ENCODE data around the gene MYO3A. TPM values are rescaled to one million over a fixed set of nuclear protein-coding genes. Genes with fewer than 3 reads are reported as not detected.

The MYO3A gene
- total RNA-seq, 1 experiment from 2014 or later, result not detected

DNA sequence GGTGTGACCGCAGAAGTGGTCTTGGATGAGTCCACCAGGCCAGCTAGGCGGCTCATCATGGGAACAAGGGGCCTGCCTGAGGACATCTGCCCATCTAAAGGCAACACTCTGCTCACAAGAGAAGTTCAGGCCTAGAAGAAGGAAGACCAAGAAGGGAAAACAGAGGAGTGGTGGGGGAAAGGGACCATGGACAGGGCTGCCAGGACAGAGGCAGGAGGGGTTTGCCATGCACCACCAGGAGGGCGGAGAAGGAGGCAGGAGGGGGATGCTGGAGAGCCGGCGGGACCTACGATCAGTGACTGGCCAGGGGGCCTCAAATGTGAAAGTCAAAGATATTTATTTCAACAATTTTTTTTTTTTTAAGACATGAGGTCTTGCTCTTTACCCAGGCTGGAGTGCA lies 315.7 kb downstream of the MYO3A start:
- H3K9me3 ChIP-seq (ENCODE audit: control insufficient read depth in 1 of 2, insufficient read depth in 1 of 2, low read depth in 1 of 2, low read length in 2 of 2), result no peaks in the 10 kb centered on the region
- no peak overlapping the region for H3K27ac ChIP-seq (ENCODE audit: low read depth, low read length)
- ChIA-PET CTCF (no interaction called here), RAD21 (ENCODE audit: low non-redundant PET in 1 of 2, low total read pairs in 2 of 2, uncharacterized antibody in 2 of 2, unreplicated experiment in 2 of 2) (no interaction called here), POLR2A (no interaction called here)
- no peaks in the 10 kb centered on the region for H3K9me2 ChIP-seq (ENCODE audit: insufficient read depth)
- no peak for DNase-seq (ENCODE audit: low read depth, low spot score)
- no peak overlapping the region for H3K4me2 ChIP-seq (ENCODE audit: low read length)
- intact Hi-C loops (cut with micrococcal nuclease), result no loop called here
- no peak overlapping the region for H3K9ac ChIP-seq (ENCODE audit: low read length)
- peaks cover under 1% of the 10 kb centered on the region; the same call in 1 of the 2 replicates for H3K27me3 ChIP-seq (ENCODE audit: insufficient read depth, low read length)
- no peaks in the 10 kb centered on the region for H3K4me1 ChIP-seq (ENCODE audit: control insufficient read depth in 1 of 2, insufficient read depth in 2 of 2, low read length in 2 of 2)
- no TSS peak for BruUV-seq (replicated peaks)
- H3K36me3 ChIP-seq (ENCODE audit: control insufficient read depth in 1 of 2, insufficient read depth in 2 of 2, low read length in 2 of 2), result no peaks in the 10 kb centered on the region
- no peaks in the 10 kb centered on the region for H4K20me1 ChIP-seq (ENCODE audit: insufficient read depth)
- no peak overlapping the region for H2AFZ ChIP-seq (ENCODE audit: low read depth, low read length, poor library complexity, severe bottlenecking)
- ATAC-seq, result no peak
- TF ChIP-seq FOSL1 (IDR thresholded peaks at IDR 0.05; ENCODE audit: low read depth), result no peak
- TF ChIP-seq YY1 (IDR thresholded peaks at IDR 0.05; ENCODE audit: extremely low read depth, insufficient replicate concordance, low read depth, low read length), result no peak
- no peak for TF ChIP-seq SIN3A (IDR thresholded peaks at IDR 0.05; ENCODE audit: low read depth)
- no peak for TF ChIP-seq REST (IDR thresholded peaks at IDR 0.05; ENCODE audit: low read depth)
- H3K79me2 ChIP-seq (ENCODE audit: insufficient read depth, low read length), result no peaks in the 10 kb centered on the region
- no peak overlapping the region for H3K4me3 ChIP-seq (replicated peaks in 1 of 2; ENCODE audit: low read depth in 1 of 2, low read length in 2 of 2)

DNA sequence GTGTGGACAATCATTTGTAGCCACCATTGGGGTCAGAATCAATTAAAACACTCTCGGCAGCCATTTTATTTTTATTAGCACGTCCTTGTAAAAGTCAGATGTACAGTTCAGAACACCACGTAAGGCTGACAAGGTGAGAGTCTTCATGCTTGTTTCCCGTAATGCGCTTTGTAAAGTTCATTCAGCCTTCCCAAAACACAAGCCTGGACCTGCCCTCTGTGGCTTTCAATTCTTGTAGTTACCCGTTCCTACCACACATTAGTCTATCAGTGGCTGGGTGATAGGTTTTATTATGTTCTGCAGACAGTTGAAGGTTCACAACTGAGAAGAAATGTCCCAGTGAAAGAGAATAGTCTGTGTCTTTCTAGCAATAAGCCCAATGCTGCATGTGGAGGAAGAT lies 317.9 kb downstream of the MYO3A start:
- TF ChIP-seq REST (IDR thresholded peaks at IDR 0.05; ENCODE audit: low read depth) (no peak), ZBTB33 (IDR thresholded peaks at IDR 0.05; ENCODE audit: extremely low read depth, insufficient replicate concordance, low read length) (no peak), EGR1 (IDR thresholded peaks at IDR 0.05; ENCODE audit: low read depth) (no peak), SRF (IDR thresholded peaks at IDR 0.05; ENCODE audit: low read depth) (no peak), FOSL1 (IDR thresholded peaks at IDR 0.05; ENCODE audit: low read depth) (no peak), CBX3 (IDR thresholded peaks at IDR 0.05; ENCODE audit: low read depth) (no peak), YY1 (IDR thresholded peaks at IDR 0.05; ENCODE audit: extremely low read depth, insufficient replicate concordance, low read depth, low read length) (no peak), ZNF274 (IDR thresholded peaks at IDR 0.05; ENCODE audit: low read depth, low read length) (no peak), ELF1 (IDR thresholded peaks at IDR 0.05; ENCODE audit: borderline replicate concordance, low read depth) (no peak)
- no peak for ATAC-seq
- no peaks in the 10 kb centered on the region for H3K4me1 ChIP-seq (ENCODE audit: control insufficient read depth in 1 of 2, insufficient read depth in 2 of 2, low read length in 2 of 2)
- no peaks in the 10 kb centered on the region for H4K20me1 ChIP-seq (ENCODE audit: insufficient read depth)
- BruUV-seq (replicated peaks), result no TSS peak
- H3K4me3 ChIP-seq (replicated peaks in 1 of 2; ENCODE audit: low read depth in 1 of 2, low read length in 2 of 2), result no peak overlapping the region
- H3K9me3 ChIP-seq (ENCODE audit: control insufficient read depth in 1 of 2, insufficient read depth in 1 of 2, low read depth in 1 of 2, low read length in 2 of 2), result no peaks in the 10 kb centered on the region
- CTCF ChIA-PET, result no interaction called here
- RAD21 ChIA-PET (ENCODE audit: low non-redundant PET in 1 of 2, low total read pairs in 2 of 2, uncharacterized antibody in 2 of 2, unreplicated experiment in 2 of 2), result no interaction called here
- DNase-seq (ENCODE audit: low read depth, low spot score), result no peak
- no peak overlapping the region for H3K4me2 ChIP-seq (ENCODE audit: low read length)
- POLR2A ChIA-PET, result no interaction called here
- peaks cover 8% of the 10 kb centered on the region; the same call in 1 of the 2 replicates for H3K27me3 ChIP-seq (ENCODE audit: insufficient read depth, low read length)
- H2AFZ ChIP-seq (ENCODE audit: low read depth, low read length, poor library complexity, severe bottlenecking), result no peak overlapping the region
- H3K9ac ChIP-seq (ENCODE audit: low read length), result no peak overlapping the region
- intact Hi-C loops (cut with micrococcal nuclease), result no loop called here
- H3K9me2 ChIP-seq (ENCODE audit: insufficient read depth), result no peaks in the 10 kb centered on the region
- no peak overlapping the region for H3K27ac ChIP-seq (ENCODE audit: low read depth, low read length)
- H3K36me3 ChIP-seq (ENCODE audit: control insufficient read depth in 1 of 2, insufficient read depth in 2 of 2, low read length in 2 of 2), result no peaks in the 10 kb centered on the region
- no peaks in the 10 kb centered on the region for H3K79me2 ChIP-seq (ENCODE audit: insufficient read depth, low read length)

All from HCT116 (cell line).